ENCODE results near the gene TIGD3. TPM values are rescaled to one million over a fixed set of nuclear protein-coding genes. Genes with fewer than 3 reads are reported as not detected.

The TIGD3 gene
- total and polyA plus RNA-seq, 2 experiments from 2014 or later = 1.2 to 3.0 TPM

DNA sequence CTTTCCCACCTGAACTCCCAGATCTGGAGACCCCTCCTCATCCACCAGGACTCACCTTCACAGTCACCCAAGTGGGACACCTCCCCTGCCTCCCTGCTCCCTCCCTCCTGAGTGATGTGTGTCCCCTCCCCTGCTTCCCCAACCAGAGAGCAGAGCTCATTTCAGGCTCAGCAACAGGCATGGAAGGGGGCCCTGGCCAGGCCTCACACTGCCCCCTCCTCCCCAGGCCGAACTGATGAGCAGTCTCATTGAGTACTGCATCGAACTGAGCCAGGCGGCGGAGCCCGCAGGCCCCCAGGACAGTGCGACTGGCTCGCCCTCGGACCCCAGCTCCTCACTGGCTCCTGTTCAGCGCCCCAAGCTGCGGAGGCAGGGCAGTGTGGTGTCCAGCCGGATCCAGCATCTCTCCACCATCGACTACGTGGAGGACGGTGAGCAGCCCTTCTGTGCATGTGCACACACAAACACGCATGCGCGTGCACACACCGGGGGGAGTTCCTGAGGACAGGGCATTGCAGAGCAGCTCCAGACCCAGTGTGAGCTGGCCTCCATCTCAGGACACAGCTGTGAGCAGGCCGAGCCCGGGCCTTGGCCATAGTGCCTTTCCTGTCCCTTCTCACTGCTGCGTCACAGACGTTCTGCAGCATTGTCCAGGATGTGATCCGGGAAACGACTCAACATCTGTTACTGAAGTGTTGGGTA lies 50.2 kb downstream of the TIGD3 start:
- Histone ChIP-seq H3K36me3 (ENCODE audit: insufficient read depth) (no peaks in the 10 kb centered on the region), H3K4me2 (no peak overlapping the region), H3K27me3 (ENCODE audit: insufficient read depth) (no peaks in the 10 kb centered on the region), H3K9me2 (ENCODE audit: insufficient read depth) (no peaks in the 10 kb centered on the region), H3K79me2 (replicated peaks; ENCODE audit: insufficient read depth) (no peaks in the 10 kb centered on the region), H3K27ac (ENCODE audit: low read depth) (no peak overlapping the region), H3K4me3 (no peak overlapping the region), H3F3A (replicated peaks; ENCODE audit: low read depth) (no peaks in the 10 kb centered on the region), H4K20me1 (replicated peaks; ENCODE audit: insufficient read depth) (no peaks in the 10 kb centered on the region), H2AFZ (no peak overlapping the region), H3K4me1 (ENCODE audit: insufficient read depth) (0 out of 2 replicates have a peak, but pooled peaks cover 6% of the 10 kb centered on the region)
- no peak for DNase-seq (ENCODE audit: low spot score)
- H3K4me3 Mint-ChIP-seq = no peak overlapping the region
- no peak for ATAC-seq
- H3K36me3 Mint-ChIP-seq (ENCODE audit: low read depth) = peaks cover 11% of the 10 kb centered on the region; the same call in 1 of the 3 replicates
- H3K27me3 Mint-ChIP-seq (ENCODE audit: insufficient read depth, low read depth, poor library complexity) = peaks cover 2% of the 10 kb centered on the region
- no peak for TF ChIP-seq EZH2phosphoT487 (IDR thresholded peaks at IDR 0.05; ENCODE audit: unreplicated experiment)
- TF ChIP-seq, protein P1, sequence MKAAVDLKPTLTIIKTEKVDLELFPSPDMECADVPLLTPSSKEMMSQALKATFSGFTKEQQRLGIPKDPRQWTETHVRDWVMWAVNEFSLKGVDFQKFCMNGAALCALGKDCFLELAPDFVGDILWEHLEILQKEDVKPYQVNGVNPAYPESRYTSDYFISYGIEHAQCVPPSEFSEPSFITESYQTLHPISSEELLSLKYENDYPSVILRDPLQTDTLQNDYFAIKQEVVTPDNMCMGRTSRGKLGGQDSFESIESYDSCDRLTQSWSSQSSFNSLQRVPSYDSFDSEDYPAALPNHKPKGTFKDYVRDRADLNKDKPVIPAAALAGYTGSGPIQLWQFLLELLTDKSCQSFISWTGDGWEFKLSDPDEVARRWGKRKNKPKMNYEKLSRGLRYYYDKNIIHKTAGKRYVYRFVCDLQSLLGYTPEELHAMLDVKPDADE (IDR thresholded peaks at IDR 0.05) = no peak
- no peak for TF ChIP-seq JUNB (IDR thresholded peaks at IDR 0.05; ENCODE audit: unreplicated experiment)
- no peak for TF ChIP-seq POLR2AphosphoS5 (IDR thresholded peaks at IDR 0.05; ENCODE audit: low read depth)
- TF ChIP-seq, protein P2, sequence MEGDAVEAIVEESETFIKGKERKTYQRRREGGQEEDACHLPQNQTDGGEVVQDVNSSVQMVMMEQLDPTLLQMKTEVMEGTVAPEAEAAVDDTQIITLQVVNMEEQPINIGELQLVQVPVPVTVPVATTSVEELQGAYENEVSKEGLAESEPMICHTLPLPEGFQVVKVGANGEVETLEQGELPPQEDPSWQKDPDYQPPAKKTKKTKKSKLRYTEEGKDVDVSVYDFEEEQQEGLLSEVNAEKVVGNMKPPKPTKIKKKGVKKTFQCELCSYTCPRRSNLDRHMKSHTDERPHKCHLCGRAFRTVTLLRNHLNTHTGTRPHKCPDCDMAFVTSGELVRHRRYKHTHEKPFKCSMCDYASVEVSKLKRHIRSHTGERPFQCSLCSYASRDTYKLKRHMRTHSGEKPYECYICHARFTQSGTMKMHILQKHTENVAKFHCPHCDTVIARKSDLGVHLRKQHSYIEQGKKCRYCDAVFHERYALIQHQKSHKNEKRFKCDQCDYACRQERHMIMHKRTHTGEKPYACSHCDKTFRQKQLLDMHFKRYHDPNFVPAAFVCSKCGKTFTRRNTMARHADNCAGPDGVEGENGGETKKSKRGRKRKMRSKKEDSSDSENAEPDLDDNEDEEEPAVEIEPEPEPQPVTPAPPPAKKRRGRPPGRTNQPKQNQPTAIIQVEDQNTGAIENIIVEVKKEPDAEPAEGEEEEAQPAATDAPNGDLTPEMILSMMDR (conservative IDR thresholded peaks at IDR 0.05; ENCODE audit: low read depth in 2 of 2) = no peak
- TF ChIP-seq NANOG (IDR thresholded peaks at IDR 0.05; ENCODE audit: borderline replicate concordance) = no peak
- no peak for TF ChIP-seq ZNF331 (CRISPR knock-in tag; IDR thresholded peaks at IDR 0.05; ENCODE audit: low read depth)
- no peak for TF ChIP-seq ZNF114 (CRISPR knock-in tag; IDR thresholded peaks at IDR 0.05)
- no peak for TF ChIP-seq STAT1 (IDR thresholded peaks at IDR 0.05; ENCODE audit: unreplicated experiment)
- TF ChIP-seq, protein P3, sequence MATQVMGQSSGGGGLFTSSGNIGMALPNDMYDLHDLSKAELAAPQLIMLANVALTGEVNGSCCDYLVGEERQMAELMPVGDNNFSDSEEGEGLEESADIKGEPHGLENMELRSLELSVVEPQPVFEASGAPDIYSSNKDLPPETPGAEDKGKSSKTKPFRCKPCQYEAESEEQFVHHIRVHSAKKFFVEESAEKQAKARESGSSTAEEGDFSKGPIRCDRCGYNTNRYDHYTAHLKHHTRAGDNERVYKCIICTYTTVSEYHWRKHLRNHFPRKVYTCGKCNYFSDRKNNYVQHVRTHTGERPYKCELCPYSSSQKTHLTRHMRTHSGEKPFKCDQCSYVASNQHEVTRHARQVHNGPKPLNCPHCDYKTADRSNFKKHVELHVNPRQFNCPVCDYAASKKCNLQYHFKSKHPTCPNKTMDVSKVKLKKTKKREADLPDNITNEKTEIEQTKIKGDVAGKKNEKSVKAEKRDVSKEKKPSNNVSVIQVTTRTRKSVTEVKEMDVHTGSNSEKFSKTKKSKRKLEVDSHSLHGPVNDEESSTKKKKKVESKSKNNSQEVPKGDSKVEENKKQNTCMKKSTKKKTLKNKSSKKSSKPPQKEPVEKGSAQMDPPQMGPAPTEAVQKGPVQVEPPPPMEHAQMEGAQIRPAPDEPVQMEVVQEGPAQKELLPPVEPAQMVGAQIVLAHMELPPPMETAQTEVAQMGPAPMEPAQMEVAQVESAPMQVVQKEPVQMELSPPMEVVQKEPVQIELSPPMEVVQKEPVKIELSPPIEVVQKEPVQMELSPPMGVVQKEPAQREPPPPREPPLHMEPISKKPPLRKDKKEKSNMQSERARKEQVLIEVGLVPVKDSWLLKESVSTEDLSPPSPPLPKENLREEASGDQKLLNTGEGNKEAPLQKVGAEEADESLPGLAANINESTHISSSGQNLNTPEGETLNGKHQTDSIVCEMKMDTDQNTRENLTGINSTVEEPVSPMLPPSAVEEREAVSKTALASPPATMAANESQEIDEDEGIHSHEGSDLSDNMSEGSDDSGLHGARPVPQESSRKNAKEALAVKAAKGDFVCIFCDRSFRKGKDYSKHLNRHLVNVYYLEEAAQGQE (IDR thresholded peaks at IDR 0.05; ENCODE audit: unreplicated experiment) = no peak
- TF ChIP-seq, protein P4, sequence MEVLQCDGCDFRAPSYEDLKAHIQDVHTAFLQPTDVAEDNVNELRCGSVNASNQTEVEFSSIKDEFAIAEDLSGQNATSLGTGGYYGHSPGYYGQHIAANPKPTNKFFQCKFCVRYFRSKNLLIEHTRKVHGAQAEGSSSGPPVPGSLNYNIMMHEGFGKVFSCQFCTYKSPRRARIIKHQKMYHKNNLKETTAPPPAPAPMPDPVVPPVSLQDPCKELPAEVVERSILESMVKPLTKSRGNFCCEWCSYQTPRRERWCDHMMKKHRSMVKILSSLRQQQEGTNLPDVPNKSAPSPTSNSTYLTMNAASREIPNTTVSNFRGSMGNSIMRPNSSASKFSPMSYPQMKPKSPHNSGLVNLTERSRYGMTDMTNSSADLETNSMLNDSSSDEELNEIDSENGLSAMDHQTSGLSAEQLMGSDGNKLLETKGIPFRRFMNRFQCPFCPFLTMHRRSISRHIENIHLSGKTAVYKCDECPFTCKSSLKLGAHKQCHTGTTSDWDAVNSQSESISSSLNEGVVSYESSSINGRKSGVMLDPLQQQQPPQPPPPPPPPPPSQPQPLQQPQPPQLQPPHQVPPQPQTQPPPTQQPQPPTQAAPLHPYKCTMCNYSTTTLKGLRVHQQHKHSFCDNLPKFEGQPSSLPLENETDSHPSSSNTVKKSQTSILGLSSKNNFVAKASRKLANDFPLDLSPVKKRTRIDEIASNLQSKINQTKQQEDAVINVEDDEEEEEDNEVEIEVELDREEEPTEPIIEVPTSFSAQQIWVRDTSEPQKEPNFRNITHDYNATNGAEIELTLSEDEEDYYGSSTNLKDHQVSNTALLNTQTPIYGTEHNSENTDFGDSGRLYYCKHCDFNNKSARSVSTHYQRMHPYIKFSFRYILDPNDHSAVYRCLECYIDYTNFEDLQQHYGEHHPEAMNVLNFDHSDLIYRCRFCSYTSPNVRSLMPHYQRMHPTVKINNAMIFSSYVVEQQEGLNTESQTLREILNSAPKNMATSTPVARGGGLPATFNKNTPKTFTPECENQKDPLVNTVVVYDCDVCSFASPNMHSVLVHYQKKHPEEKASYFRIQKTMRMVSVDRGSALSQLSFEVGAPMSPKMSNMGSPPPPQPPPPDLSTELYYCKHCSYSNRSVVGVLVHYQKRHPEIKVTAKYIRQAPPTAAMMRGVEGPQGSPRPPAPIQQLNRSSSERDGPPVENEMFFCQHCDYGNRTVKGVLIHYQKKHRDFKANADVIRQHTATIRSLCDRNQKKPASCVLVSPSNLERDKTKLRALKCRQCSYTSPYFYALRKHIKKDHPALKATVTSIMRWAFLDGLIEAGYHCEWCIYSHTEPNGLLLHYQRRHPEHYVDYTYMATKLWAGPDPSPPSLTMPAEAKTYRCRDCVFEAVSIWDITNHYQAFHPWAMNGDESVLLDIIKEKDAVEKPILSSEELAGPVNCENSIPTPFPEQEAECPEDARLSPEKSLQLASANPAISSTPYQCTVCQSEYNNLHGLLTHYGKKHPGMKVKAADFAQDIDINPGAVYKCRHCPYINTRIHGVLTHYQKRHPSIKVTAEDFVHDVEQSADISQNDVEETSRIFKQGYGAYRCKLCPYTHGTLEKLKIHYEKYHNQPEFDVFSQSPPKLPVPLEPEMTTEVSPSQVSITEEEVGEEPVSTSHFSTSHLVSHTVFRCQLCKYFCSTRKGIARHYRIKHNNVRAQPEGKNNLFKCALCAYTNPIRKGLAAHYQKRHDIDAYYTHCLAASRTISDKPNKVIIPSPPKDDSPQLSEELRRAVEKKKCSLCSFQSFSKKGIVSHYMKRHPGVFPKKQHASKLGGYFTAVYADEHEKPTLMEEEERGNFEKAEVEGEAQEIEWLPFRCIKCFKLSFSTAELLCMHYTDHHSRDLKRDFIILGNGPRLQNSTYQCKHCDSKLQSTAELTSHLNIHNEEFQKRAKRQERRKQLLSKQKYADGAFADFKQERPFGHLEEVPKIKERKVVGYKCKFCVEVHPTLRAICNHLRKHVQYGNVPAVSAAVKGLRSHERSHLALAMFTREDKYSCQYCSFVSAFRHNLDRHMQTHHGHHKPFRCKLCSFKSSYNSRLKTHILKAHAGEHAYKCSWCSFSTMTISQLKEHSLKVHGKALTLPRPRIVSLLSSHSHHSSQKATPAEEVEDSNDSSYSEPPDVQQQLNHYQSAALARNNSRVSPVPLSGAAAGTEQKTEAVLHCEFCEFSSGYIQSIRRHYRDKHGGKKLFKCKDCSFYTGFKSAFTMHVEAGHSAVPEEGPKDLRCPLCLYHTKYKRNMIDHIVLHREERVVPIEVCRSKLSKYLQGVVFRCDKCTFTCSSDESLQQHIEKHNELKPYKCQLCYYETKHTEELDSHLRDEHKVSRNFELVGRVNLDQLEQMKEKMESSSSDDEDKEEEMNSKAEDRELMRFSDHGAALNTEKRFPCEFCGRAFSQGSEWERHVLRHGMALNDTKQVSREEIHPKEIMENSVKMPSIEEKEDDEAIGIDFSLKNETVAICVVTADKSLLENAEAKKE (CRISPR knock-in tag; IDR thresholded peaks at IDR 0.05) = no peak
- TF ChIP-seq CREB1 (CRISPR knock-in tag; IDR thresholded peaks at IDR 0.05; ENCODE audit: low read depth) = no peak
- no peak overlapping the region for H3K27ac Mint-ChIP-seq
- H3K9me3 Mint-ChIP-seq = no peaks in the 10 kb centered on the region
- H3K4me1 Mint-ChIP-seq = peaks cover 10% of the 10 kb centered on the region

Data from GM23338 (cell line).